Measurements from ENCODE around the gene NET1.
"Not testable (repeated sequence)": the region's sequence is repeated elsewhere in the genome, so short reads cannot be mapped to it uniquely, and the experiment has no call there.

The NET1 gene

DNA sequence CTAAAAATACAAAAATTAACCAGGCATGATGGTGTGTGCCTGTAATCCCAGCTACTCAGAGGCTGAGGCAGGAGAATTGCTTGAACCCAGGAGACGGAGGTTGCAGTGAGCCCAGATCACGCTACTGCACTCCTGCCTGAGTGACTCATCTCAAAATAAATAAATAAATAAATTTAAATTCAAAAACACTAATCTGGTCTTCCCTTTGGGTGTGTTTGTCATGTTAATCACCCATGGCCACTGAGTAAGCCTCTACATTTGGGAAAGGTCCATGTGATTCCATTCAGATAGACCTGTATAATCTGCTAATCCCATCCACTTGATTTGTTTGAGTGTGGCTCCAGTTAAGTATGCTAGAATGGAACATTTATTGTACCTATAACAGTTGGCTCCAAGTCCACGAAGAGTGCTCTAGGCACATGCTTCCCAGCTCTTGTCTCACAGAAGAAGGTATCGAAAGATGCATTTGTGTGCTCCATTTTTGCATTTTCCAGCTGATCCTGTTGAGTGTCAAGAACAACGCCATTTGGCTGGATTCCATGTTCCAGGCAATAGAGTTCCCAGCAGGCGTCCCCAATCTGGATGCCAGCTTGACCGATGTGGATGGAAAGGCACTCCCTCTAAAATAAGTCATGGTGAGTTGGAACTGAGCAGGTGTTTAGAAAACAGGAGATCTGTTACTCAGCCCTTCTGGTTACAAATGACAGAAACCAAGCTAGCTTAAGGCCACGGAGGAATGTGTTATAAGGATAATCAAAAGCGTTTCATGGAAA, 11.7 kb upstream of the NET1 start:
- H3K27ac ChIP-seq = no peak overlapping the region
- TF ChIP-seq, protein P1, sequence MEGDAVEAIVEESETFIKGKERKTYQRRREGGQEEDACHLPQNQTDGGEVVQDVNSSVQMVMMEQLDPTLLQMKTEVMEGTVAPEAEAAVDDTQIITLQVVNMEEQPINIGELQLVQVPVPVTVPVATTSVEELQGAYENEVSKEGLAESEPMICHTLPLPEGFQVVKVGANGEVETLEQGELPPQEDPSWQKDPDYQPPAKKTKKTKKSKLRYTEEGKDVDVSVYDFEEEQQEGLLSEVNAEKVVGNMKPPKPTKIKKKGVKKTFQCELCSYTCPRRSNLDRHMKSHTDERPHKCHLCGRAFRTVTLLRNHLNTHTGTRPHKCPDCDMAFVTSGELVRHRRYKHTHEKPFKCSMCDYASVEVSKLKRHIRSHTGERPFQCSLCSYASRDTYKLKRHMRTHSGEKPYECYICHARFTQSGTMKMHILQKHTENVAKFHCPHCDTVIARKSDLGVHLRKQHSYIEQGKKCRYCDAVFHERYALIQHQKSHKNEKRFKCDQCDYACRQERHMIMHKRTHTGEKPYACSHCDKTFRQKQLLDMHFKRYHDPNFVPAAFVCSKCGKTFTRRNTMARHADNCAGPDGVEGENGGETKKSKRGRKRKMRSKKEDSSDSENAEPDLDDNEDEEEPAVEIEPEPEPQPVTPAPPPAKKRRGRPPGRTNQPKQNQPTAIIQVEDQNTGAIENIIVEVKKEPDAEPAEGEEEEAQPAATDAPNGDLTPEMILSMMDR (conservative IDR thresholded peaks at IDR 0.05) = no peak

DNA sequence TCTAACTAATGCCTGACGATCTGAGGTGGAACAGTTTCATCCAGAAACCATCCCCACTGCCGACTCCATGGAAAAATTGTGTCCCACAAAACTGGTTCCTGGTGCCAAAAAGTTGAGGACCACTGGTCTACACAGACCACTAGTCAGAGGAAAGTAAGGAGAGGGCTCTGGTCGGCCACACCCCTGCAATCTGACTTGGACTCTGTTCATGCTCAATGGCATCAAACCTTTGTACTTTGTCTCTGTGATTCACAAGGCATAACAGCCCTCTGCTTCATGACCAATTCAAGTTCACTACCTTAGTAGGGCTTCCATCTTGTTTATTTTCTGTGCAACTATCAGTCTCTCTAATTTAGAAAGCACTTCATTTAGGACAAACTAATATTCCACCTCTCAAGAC, 9.6 kb upstream of the NET1 start:
- H3K27ac ChIP-seq = no peak overlapping the region
- TF ChIP-seq, protein P1 (conservative IDR thresholded peaks at IDR 0.05) = no peak

DNA sequence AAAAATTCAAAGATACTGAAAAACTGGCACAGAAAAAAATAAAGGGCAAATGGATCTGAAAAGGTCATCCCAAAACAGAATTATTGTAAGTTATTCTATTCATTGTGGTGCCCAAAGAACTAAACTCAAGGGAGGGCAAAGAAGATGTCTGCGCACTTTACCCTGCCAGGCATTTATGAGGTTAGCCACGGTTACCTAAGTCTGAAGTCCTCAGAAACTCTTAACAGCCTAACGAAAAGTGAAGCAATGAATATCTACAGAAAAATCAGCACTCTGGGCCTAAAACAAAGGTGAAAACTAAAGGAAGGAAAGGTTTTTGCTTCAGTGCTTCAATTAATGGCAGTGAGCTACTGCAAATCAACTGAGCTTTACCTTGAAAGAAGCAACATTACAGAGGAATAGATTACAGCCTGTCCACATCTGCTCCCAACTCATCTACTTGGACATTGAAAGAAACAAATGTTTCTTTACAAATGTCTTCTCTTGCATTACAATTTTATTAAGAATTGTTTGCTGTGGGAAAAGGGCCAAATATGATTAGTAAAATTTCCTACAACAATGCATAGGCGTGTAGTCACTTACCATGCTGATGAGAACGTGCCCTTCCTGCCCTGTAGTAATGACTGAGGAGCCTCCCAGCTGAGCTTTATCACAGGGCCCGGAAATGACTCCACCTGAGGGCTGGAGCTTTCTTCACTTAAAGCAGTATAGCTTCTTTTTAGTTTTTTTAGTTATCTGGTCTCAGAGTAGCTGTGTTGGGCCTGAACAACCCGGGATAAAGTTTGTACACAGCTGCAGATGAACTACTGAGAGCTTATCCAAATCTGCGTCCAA, 7.9 kb upstream of the NET1 start, which contains the start of gene TUBAL3:
Gene TUBAL3 (minus strand): TSS at position 621 of the 834 bp plus-strand sequence. CDS start 36 bp downstream, at position 585.
- no peak within 1 kb of the TSS for H3K27ac ChIP-seq
- TF ChIP-seq, protein P1 (conservative IDR thresholded peaks at IDR 0.05) = no peak

DNA sequence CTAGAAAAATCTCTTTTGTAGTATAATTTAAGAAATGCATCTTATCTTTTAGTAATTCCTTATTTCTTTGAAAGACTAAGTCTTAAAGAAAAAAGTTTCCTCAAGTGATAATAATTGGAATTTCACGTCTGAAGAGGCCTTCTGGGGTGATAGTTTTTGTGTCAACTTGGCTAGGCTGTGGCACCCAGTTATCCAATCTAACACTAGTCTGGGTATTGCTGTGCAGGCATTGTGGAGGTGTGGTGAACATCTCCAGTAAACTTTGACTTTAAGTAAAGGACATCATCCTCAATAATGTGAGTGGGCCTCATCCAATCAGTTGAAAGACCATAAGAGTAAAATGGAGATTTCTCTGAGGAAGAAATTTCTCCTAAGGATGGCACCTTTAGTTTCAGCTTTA, 5.4 kb upstream of the NET1 start:
- H3K27ac ChIP-seq = no peak overlapping the region
- TF ChIP-seq, protein P1 (conservative IDR thresholded peaks at IDR 0.05) = no peak

DNA sequence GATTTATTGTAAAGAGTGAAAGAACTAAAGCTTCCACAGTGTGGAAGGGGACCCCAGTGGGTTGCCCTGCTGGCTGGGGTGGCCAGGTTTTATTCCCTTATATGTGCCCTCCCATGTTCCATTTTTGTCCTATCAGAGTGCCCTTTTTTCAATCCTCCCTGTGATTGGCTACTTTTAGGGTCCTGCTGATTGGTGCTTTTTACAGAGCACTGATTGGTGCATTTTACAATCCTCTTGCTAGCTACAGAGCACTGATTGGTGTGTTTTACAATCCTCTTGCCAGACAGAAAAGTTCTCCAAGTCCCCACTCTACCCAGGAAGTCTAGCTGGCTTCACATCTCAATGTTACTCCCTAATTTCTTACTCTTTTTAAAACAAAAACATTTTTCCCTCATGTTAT, 1.6 kb upstream of the NET1 start:
- H3K27ac ChIP-seq = not testable (repeated sequence)

DNA sequence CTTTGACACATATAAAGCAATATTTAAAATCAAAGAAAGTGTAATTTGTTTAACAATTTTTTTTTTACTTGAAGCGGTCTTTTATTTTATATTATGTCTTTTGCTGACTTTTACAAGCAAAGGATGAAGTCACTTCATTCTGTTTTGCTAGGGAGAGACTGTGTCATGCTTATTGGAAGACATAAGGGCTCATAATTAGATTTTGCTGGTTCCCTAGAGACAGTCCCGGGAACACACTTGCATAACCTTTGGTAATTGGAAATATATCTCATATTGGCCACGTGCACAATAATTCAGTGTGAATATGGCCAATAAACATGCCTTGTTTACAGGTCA, 448 bp upstream of the NET1 start:
- H3K27ac ChIP-seq = peak overlapping the region; percentile 75
- TF ChIP-seq, protein P1 (conservative IDR thresholded peaks at IDR 0.05) = no peak

DNA sequence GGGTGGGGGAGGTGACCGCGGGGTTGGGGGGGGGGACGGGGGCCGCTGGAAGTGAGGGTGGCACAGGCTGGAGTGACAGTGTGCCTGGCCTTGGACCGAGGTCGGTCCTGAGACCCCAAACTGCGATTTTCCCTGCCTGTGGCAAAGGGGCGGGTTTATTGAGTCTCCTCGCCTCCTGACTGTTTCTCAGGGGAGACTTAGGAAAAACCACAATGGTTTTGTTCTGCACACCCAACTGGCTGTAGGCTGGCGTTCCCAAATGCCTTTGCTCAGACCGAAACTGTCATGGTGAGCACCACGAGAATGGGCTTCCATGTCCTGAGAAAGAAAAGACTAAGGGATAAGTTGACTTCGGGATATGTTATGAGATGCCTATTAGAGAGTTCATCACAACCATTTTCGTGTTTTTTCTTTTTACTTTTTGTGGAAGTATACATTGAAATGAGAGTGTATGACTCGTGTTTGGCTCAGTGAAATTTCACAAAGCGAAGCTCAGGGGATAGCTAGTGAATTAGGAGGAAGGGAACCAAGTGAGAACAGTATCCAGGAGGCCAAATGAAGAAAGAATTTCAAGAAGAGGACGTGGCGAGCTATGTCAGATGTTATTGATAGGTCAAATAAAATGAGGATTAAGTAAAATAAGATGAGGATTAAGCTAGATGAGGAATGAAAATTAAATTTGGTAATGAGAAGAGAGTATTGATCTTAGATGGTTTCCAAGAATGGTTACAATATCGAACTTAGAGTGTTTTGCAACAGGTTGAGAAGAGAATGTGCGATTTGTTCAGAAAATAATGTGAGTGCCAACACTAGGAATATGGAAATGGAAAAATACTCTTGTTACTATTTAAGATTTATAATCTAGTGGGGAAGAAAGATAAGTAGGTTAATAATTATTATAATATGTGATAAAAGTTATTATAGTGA, 918 bp downstream of the NET1 start:
- TF ChIP-seq, protein P1 (conservative IDR thresholded peaks at IDR 0.05) = no peak
- H3K27ac ChIP-seq = peak overlapping the region; percentile 75

Measured in VCaP (cell line).